GM12872 (cell line): ENCODE measurements around the gene CLEC19A.

Experiments used
- CTCF ChIP-seq: IDR thresholded peaks from 3 replicates; pipeline ENCODE4 v1.5.1; 2011; ENCODE audit warnings: low read depth, mild to moderate bottlenecking, low read length, moderate library complexity; ENCODE audit not compliant: insufficient read depth

The CLEC19A gene

GRCh38 chr16:19305443-19305842 lies 19.9 kb downstream of the CLEC19A start:
- no peak for TF ChIP-seq CTCF

- TF ChIP-seq CTCF, result no peak
Measured at GRCh38 chr16:19307587-19308241, 22.2 kb downstream of the CLEC19A start.

GRCh38 chr16:19308392-19308791 lies 22.9 kb downstream of the CLEC19A start:
- no peak for TF ChIP-seq CTCF

- no peak for TF ChIP-seq CTCF
Measured at GRCh38 chr16:19309178-19309577, 23.6 kb downstream of the CLEC19A start.

- TF ChIP-seq CTCF, result no peak
Measured at GRCh38 chr16:19314718-19315425, 29.3 kb downstream of the CLEC19A start.

- no peak for TF ChIP-seq CTCF
Measured at GRCh38 chr16:19315889-19316433, 30.4 kb downstream of the CLEC19A start.

- TF ChIP-seq CTCF, result no peak
Measured at GRCh38 chr16:19316846-19317245, 31.3 kb downstream of the CLEC19A start.
